Measurements from ENCODE around the gene POLDIP2. TPM values are rescaled to one million over a fixed set of nuclear protein-coding genes. Genes with fewer than 3 reads are reported as not detected.

Gene POLDIP2
- polyA plus RNA-seq, 1 of the 3 experiments (the other 2 are of a cell fraction), result 98.1 TPM

DNA sequence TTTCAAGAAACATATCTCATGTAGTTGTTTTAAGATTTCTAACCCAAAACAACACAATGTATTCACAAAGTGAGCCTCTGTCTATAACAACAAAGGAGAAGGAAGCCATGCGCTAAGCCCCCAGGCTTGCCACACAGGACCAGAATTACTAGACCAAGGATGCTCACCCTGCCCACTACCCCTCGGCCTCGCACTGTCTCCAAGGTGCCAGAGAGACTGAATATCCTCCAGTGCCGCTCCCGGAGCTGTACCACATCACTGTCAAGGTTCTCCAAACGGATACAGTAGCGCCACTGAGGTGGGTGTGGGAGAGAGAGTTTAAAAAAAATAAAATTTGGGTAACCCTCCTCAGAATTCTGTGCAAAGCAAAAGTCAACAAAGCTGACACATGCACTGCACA is 7.1 kb downstream of the POLDIP2 start:
- peaks cover 36% of the 10 kb centered on the region for H3F3A ChIP-seq (replicated peaks; ENCODE audit: insufficient read depth)
- no peak overlapping the region for H3K9ac ChIP-seq
- H3K4me1 ChIP-seq (ENCODE audit: control insufficient read depth in 1 of 2, insufficient read depth in 2 of 2, low read depth in 1 of 2, low read length in 1 of 2), result peaks cover 9 to 22% of the 10 kb centered on the region in 2 experiments
- TF ChIP-seq GATA2 (CRISPR knock-in tag; IDR thresholded peaks at IDR 0.05) (no peak), JUND (IDR thresholded peaks at IDR 0.05) (no peak)
- no peak overlapping the region for H3K4me3 ChIP-seq (ENCODE audit: low read depth in 2 of 2, low read length in 1 of 2)
- no peaks in the 10 kb centered on the region for H4K20me1 ChIP-seq (ENCODE audit: insufficient read depth)
- 99% methylated on average over 7 of the region's 7 CpGs for WGBS (ENCODE audit: low lambda C conversion rate)
- H3K9me3 ChIP-seq, result no peaks in the 10 kb centered on the region
- no peak overlapping the region for H2AFZ ChIP-seq (ENCODE audit: low read depth)
- ChIA-PET POLR2A (no interaction called here), CTCF (no interaction called here)
- no peaks in the 10 kb centered on the region for H3K27me3 ChIP-seq (ENCODE audit: insufficient read depth)
- H3K36me3 ChIP-seq (replicated peaks in 1 of 2; ENCODE audit: control insufficient read depth in 1 of 2, insufficient read depth in 2 of 2, low read length in 1 of 2), result peaks cover 66 to 73% of the 10 kb centered on the region in 2 experiments
- no peak overlapping the region for H3K4me2 ChIP-seq
- DNase-seq, result no peak
- peaks cover 11% of the 10 kb centered on the region; the same call in 1 of the 2 replicates for H3K79me2 ChIP-seq (ENCODE audit: insufficient read depth)
- no peaks in the 10 kb centered on the region for H3K9me2 ChIP-seq
- no peak overlapping the region for H3K27ac ChIP-seq (ENCODE audit: low read depth in 2 of 2, low read length in 1 of 2)

DNA sequence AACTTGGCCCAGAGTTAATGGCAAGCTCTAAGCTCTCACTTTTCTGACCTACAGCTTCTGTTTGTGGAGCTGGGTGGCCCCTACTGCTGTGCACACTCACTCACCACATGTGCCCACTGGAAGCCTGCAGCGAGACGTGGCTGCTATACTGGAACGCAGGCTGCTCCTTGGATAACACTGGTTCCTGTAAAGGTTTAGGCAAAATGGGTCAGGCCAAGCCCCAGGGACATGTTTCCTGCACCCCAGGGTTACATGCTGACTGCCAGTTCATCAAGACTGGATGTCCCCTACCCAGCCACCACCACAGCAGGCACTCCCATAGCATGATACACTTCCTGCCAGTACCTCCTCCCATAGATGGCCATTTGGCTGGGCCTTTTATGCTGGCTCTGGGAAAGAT is 8.3 kb downstream of the POLDIP2 start:
- Histone ChIP-seq H3K9ac (no peak overlapping the region), H3K4me3 (ENCODE audit: low read depth in 2 of 2, low read length in 1 of 2) (no peak overlapping the region), H3K27me3 (ENCODE audit: insufficient read depth) (no peaks in the 10 kb centered on the region), H3K36me3 (replicated peaks in 1 of 2; ENCODE audit: control insufficient read depth in 1 of 2, insufficient read depth in 2 of 2, low read length in 1 of 2) (peaks cover 67 to 77% of the 10 kb centered on the region in 2 experiments), H3K4me1 (ENCODE audit: control insufficient read depth in 1 of 2, insufficient read depth in 2 of 2, low read depth in 1 of 2, low read length in 1 of 2) (peaks cover 9 to 23% of the 10 kb centered on the region in 2 experiments), H3K27ac (ENCODE audit: low read depth in 2 of 2, low read length in 1 of 2) (no peak overlapping the region; a peak in 1 of 4 replicates), H2AFZ (ENCODE audit: low read depth) (no peak overlapping the region), H3K9me3 (no peaks in the 10 kb centered on the region), H3K9me2 (no peaks in the 10 kb centered on the region), H3F3A (replicated peaks; ENCODE audit: insufficient read depth) (peaks cover 43% of the 10 kb centered on the region), H4K20me1 (ENCODE audit: insufficient read depth) (no peaks in the 10 kb centered on the region), H3K79me2 (ENCODE audit: insufficient read depth) (peaks cover 7% of the 10 kb centered on the region; the same call in 1 of the 2 replicates), H3K4me2 (no peak overlapping the region)
- no peak for TF ChIP-seq ELF1 (IDR thresholded peaks at IDR 0.05)
- no peak for TF ChIP-seq SMC3 (IDR thresholded peaks at IDR 0.05; ENCODE audit: low read depth, low read length)
- TF ChIP-seq MEF2A (IDR thresholded peaks at IDR 0.05; ENCODE audit: borderline replicate concordance, low read depth), result no peak
- no peak for TF ChIP-seq MXI1 (IDR thresholded peaks at IDR 0.05; ENCODE audit: low read depth, low read length)
- no peak for TF ChIP-seq EP300 (IDR thresholded peaks at IDR 0.05; ENCODE audit: borderline replicate concordance in 1 of 2, low read depth in 1 of 2, low read length in 1 of 2)
- no peak for TF ChIP-seq YY1 (IDR thresholded peaks at IDR 0.05; ENCODE audit: low read depth)
- TF ChIP-seq POLR2AphosphoS5 (IDR thresholded peaks at IDR 0.05; ENCODE audit: low read depth, low read length), result no peak
- no peak for TF ChIP-seq REST (IDR thresholded peaks at IDR 0.05; ENCODE audit: low read depth, low read length)
- TF ChIP-seq SIN3A (IDR thresholded peaks at IDR 0.05; ENCODE audit: borderline replicate concordance, low read depth, low read length), result no peak
- no peak for TF ChIP-seq FOXJ3 (CRISPR knock-in tag; IDR thresholded peaks at IDR 0.05)
- TF ChIP-seq FOXM1 (IDR thresholded peaks at IDR 0.05; ENCODE audit: low read depth), result no peak
- TF ChIP-seq TAF1 (IDR thresholded peaks at IDR 0.05; ENCODE audit: borderline replicate concordance, low read depth, low read length), result no peak
- no peak for TF ChIP-seq CTCF (IDR thresholded peaks at IDR 0.05)
- no peak for TF ChIP-seq GABPA (IDR thresholded peaks at IDR 0.05; ENCODE audit: low read depth)
- TF ChIP-seq NFIC (IDR thresholded peaks at IDR 0.05; ENCODE audit: borderline replicate concordance), result no peak
- no peak for TF ChIP-seq TCF12 (IDR thresholded peaks at IDR 0.05)
- no peak for TF ChIP-seq CHD2 (IDR thresholded peaks at IDR 0.05; ENCODE audit: low read length, partially characterized antibody)
- no peak for TF ChIP-seq RAD21 (IDR thresholded peaks at IDR 0.05; ENCODE audit: low read length)
- TF ChIP-seq NRF1 (IDR thresholded peaks at IDR 0.05; ENCODE audit: low read depth, low read length), result no peak
- TF ChIP-seq USF2 (IDR thresholded peaks at IDR 0.05; ENCODE audit: borderline replicate concordance, low read depth, low read length), result no peak
- DNase-seq, result no peak
- POLR2A ChIA-PET, result interaction anchor here (0.6 to 2.9 kb wide), 3 partner anchors 9 to 308 kb away, joined by 3 to 15 read pairs (median 10); partner anchors contain the start of genes IFT20, POLDIP2 and TNFAIP1
- 77% methylated on average over 3 of the region's 3 CpGs for WGBS (ENCODE audit: low lambda C conversion rate)
- CTCF ChIA-PET, result no interaction called here

Data from SK-N-SH (cell line).